Measurements from ENCODE around the gene HNMT.

DNA sequence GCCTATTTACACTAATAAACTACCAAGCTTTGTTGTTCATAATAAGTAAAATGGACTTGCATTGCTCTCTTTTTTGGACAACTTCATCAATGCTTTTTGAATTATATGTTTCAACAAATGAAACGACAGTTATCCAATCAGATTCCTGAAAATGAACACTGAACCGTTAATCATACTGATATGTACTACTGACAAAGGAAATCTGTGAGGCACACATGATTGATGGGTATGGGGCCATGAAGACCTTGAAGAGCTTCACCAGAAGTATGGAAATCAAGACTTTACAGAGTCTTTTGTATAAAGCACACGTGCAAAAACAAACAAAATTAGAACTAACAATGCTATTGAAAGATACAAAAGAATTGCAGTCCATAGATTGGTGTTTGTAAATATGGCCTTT lies 51.2 kb downstream of the HNMT start:
- no peak for TF ChIP-seq CTCF (conservative IDR thresholded peaks at IDR 0.05; ENCODE audit: low read length)
- TF ChIP-seq EZH2phosphoT487 (IDR thresholded peaks at IDR 0.05; ENCODE audit: borderline replicate concordance), result no peak

All from Loucy (cell line).